Calu3 (cell line): ENCODE results near the gene ZNF345. TPM values are rescaled to one million over a fixed set of nuclear protein-coding genes. Genes with fewer than 3 reads are reported as not detected.

Experiments used
- BruUV-seq: library from RNA; stranded (reverse); fragments of 400-500 nt; replicated peaks from 2 replicates; lab custom pipeline; 2021; lab: Mats Ljungman, UMichigan
- CTCF ChIA-PET: fragments of 300-600 bp; sonication (Branson Sonifier 250); formaldehyde crosslinking; loops from one replicate; lab custom pipeline; 2022; ENCODE audit warnings: antibody characterized with exemption; lab: Charles Lee
- DNase-seq: peaks from one replicate; pipeline ENCODE4 v3.0.0; 2022
- H3K27ac Mint-ChIP-seq: one replicate; pipeline ENCODE4 v1.8.0; 2022; ENCODE audit warnings: mixed read lengths; ENCODE audit not compliant: unreplicated experiment
- H3K27me3 Mint-ChIP-seq: one replicate; pipeline ENCODE4 v1.8.0; 2022; ENCODE audit warnings: mixed read lengths; ENCODE audit not compliant: unreplicated experiment
- H3K36me3 Mint-ChIP-seq: one replicate; pipeline ENCODE4 v1.8.0; 2022; ENCODE audit warnings: mild to moderate bottlenecking, moderate library complexity, mixed read lengths; ENCODE audit not compliant: insufficient read depth, unreplicated experiment
- H3K4me1 Mint-ChIP-seq: one replicate; pipeline ENCODE4 v1.8.0; 2022; ENCODE audit warnings: mild to moderate bottlenecking, low read depth, mixed read lengths; ENCODE audit not compliant: unreplicated experiment
- H3K4me3 Mint-ChIP-seq: one replicate; pipeline ENCODE4 v1.8.0; 2022; ENCODE audit warnings: mild to moderate bottlenecking, low read depth, moderate library complexity, mixed read lengths; ENCODE audit not compliant: unreplicated experiment
- H3K9me3 Mint-ChIP-seq: one replicate; pipeline ENCODE4 v1.8.0; 2022; ENCODE audit warnings: low read depth, mixed read lengths; ENCODE audit not compliant: unreplicated experiment
- intact Hi-C: fragments of 100-400 bp; cut with micrococcal nuclease; formaldehyde crosslinking; loops from one replicate; pipeline ENCODE4 v1.10.0; 2022; ENCODE audit not compliant: unreplicated experiment
- total RNA-seq: library from RNA; stranded (reverse); gene quantifications from 2 replicates; pipeline ENCODE4 v1.2.3, GENCODE V29; 2022
- TF ChIP-seq, protein P1 (sequence below): fragments of 200-600 bp; IDR thresholded peaks from one replicate; pipeline ENCODE4 v1.8.0; 2022; ENCODE audit warnings: antibody characterized with exemption; ENCODE audit not compliant: unreplicated experiment

Gene ZNF345
- total RNA-seq, 1 experiment from 2014 or later: 5.3 TPM

DNA sequence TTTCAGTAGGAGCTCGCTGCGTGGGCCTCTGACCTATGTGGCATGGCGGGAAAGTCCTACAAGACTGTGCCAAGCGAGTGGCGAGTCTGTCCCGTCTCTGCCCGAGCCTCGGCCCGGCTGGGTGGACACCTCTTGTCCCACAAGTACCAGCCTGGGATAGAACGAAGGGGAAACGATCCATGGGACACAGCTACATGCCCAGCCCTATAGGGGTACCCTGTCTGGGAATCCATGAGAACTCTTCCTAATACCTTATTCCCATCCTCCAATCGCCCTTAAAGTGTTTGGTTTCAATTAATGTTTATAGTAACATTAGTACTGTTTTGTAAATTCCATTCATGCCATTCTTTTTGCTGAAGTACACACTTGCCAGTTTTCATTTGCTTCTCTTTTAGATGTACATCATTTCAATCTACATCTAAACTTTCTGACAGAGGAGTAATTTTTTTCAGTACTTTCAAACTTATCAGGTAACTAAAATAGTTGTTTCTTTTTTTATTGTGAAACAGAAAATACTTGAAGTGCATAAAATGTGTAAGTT lies 11.8 kb upstream of the ZNF345 start:
- DNase-seq: no peak
- Mint-ChIP-seq H3K4me1 (no peaks in the 10 kb centered on the region), H3K27me3 (no peaks in the 10 kb centered on the region), H3K27ac (no peak overlapping the region), H3K36me3 (peaks cover 5% of the 10 kb centered on the region), H3K4me3 (no peak overlapping the region), H3K9me3 (peaks cover 12% of the 10 kb centered on the region)
- CTCF ChIA-PET: interaction anchor here (1.4 to 2.2 kb wide), 2 partner anchors 10 to 12 kb away, joined by 4 to 11 read pairs; partner anchors contain the start of gene ZNF345
- intact Hi-C loops: loop anchor here (1.0 to 5.0 kb wide), 2 partner anchors 11 to 67 kb away; partner anchors contain the start of genes ZNF345 and ZNF850
- TF ChIP-seq, protein P1, sequence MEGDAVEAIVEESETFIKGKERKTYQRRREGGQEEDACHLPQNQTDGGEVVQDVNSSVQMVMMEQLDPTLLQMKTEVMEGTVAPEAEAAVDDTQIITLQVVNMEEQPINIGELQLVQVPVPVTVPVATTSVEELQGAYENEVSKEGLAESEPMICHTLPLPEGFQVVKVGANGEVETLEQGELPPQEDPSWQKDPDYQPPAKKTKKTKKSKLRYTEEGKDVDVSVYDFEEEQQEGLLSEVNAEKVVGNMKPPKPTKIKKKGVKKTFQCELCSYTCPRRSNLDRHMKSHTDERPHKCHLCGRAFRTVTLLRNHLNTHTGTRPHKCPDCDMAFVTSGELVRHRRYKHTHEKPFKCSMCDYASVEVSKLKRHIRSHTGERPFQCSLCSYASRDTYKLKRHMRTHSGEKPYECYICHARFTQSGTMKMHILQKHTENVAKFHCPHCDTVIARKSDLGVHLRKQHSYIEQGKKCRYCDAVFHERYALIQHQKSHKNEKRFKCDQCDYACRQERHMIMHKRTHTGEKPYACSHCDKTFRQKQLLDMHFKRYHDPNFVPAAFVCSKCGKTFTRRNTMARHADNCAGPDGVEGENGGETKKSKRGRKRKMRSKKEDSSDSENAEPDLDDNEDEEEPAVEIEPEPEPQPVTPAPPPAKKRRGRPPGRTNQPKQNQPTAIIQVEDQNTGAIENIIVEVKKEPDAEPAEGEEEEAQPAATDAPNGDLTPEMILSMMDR: no peak
- BruUV-seq: TSS peak; percentile 68

DNA sequence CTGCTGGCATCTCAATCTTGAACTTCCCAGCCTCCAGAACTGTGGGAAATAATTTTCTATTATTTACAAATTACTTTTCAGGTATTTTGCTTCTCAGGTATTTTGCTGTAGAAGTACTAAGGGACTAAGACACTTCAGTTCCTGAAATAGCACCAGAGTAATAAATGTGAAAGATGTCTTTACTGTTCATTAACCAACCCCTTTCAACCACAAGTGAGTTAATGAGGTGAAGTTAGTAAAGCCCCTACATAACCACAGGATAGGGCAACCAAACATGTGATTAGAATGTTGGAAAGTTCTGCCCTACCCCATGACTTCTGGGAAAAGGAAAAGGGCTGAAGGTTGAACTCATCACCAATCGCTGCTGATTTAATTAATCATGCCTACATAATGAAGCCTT lies 2.7 kb upstream of the ZNF345 start:
- TF ChIP-seq, protein P1: no peak
- no TSS peak for BruUV-seq
- Mint-ChIP-seq H3K4me1 (no peaks in the 10 kb centered on the region), H3K9me3 (peaks cover 11% of the 10 kb centered on the region), H3K27ac (no peak overlapping the region), H3K36me3 (peaks cover 10% of the 10 kb centered on the region), H3K4me3 (no peak overlapping the region), H3K27me3 (no peaks in the 10 kb centered on the region)
- DNase-seq: no peak
- intact Hi-C loops: no loop called here
- CTCF ChIA-PET: no interaction called here

DNA sequence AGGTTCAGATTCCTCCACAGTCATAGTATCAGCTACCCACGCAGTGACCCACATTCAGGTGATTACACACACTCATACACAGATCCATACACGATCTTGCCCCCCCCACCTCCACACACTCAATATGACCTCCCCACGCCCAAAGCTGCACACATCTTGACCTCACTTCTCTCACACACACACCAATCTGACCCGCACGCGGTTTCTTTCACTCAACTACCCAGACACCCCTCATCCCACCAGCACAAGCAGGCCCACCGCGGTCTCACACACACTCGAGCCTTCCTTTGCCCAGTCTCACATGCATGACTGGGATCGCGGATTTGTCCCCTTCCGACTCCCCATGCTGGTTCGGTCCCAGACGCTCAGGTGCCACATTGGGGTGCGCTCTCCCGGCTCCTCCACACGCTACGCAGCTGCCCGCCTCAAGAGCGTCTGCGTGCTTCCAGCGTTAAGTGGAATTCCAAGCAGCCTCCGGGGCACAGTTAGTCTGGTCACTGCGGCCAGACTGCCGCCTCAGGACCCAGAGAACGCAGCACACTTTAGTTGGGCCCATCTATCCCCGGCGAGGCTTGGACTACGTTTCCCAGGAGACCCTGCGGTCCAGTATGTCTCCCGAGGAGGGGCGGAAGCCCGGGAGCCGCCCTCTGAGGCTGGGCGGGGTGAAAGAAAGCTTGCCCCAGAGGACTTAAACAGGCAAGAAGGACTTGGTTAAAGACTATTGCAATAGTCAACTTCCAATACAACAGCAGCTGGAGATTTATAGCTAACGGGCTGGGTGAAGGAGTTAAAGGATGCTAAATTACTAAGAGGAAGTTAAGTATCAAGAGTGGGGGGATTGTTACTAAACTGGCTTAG lies 746 bp upstream of the ZNF345 start:
- TF ChIP-seq, protein P1: no peak
- no TSS peak for BruUV-seq
- intact Hi-C loops: loop anchor here (1.0 to 5.0 kb wide), 3 partner anchors 12 to 278 kb away; partner anchors contain the start of genes ZNF529, ZNF790 and ZNF850
- no peaks in the 10 kb centered on the region for H3K4me1 Mint-ChIP-seq
- no peak overlapping the region for H3K4me3 Mint-ChIP-seq
- peaks cover 3% of the 10 kb centered on the region for H3K36me3 Mint-ChIP-seq
- no peaks in the 10 kb centered on the region for H3K27me3 Mint-ChIP-seq
- DNase-seq: peak; percentile 92
- CTCF ChIA-PET: interaction anchor here (0.5 to 1.5 kb wide), 6 partner anchors 9 to 671 kb away, joined by 3 to 11 read pairs (median 4); partner anchors contain the start of genes ZNF567 and ZNF790
- no peak overlapping the region for H3K27ac Mint-ChIP-seq
- peaks cover 11% of the 10 kb centered on the region for H3K9me3 Mint-ChIP-seq

DNA sequence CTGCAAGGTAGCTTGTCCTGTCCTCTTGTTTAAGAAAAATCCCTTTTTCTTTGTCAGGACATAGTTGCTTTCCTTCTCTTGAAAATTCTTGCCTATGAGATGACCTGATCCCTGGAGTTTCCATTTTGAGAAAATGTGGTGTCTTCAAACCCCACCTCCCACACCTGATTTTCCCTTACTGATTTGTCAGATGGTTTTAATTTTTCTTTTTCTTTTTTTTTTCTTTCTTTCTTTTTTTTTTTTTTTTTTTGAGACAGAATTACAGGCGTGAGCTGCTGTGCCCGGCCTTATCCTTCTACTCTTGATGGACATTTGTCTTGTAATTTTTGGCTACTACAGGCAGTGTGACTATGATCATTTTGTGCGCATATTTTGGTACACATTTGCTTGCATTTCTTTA lies 1.2 kb downstream of the ZNF345 start:
- Mint-ChIP-seq H3K36me3 (peaks cover 9% of the 10 kb centered on the region), H3K4me1 (no peaks in the 10 kb centered on the region), H3K4me3 (no peak overlapping the region), H3K9me3 (peaks cover 11% of the 10 kb centered on the region), H3K27me3 (no peaks in the 10 kb centered on the region), H3K27ac (no peak overlapping the region)
- TF ChIP-seq, protein P1: no peak
- no TSS peak for BruUV-seq
- CTCF ChIA-PET: interaction anchor here (0.6 to 0.9 kb wide), 2 partner anchors 14 to 323 kb away, joined by 5 to 6 read pairs; no protein-coding TSS in a partner anchor
- DNase-seq: no peak
- intact Hi-C loops: loop anchor here (5.0 kb wide), 2 partner anchors 80 to 280 kb away; partner anchors contain the start of genes ZNF529 and ZNF850
